Measurements from ENCODE around the gene PRKCG. TPM values are rescaled to one million over a fixed set of nuclear protein-coding genes. Genes with fewer than 3 reads are reported as not detected.
"Not testable (repeated sequence)": the region's sequence is repeated elsewhere in the genome, so short reads cannot be mapped to it uniquely, and the experiment has no call there.

Gene PRKCG
- total RNA-seq (not detected), polyA plus RNA-seq (not detected)

GRCh38 chr19:53881482-53882390 is at the start of gene PRKCG:
Gene PRKCG, plus strand, starts transcription at chr19:53882197. Its CDS starts 298 bp downstream, at chr19:53882495.
- ChIA-PET POLR2A (interaction anchor here (0.7 to 0.8 kb wide), 2 partner anchors 9 to 14 kb away, joined by 3 read pairs; partner anchors contain the start of gene MYADM), CTCF (interaction anchor here (0.7 to 2.8 kb wide), 13 partner anchors 7 to 145 kb away, joined by 3 to 29 read pairs (median 4); partner anchors contain the start of gene MYADM)
- H3K27ac Mint-ChIP-seq, result peak within 1 kb of the TSS in 2 of 8 donors; percentile 12 to 44
- peaks cover 28 to 35% (median 30%) of the 10 kb centered on the region in 3 donors for H3K4me1 Mint-ChIP-seq
- Histone ChIP-seq H3K27ac (ENCODE audit: low read depth, low read length) (no peak within 1 kb of the TSS), H3K9me3 (ENCODE audit: low read length) (no peaks in the 10 kb centered on the region), H3K4me3 (ENCODE audit: low read length) (peak within 1 kb of the TSS; percentile 16), H3K4me1 (ENCODE audit: insufficient read depth, low read length) (peaks cover 49% of the 10 kb centered on the region), H3K36me3 (ENCODE audit: insufficient read depth, low read length) (no peaks in the 10 kb centered on the region), H3K27me3 (ENCODE audit: insufficient read depth, low read length, poor library complexity, severe bottlenecking) (peaks cover 37% of the 10 kb centered on the region)
- no peaks in the 10 kb centered on the region for H3K9me3 Mint-ChIP-seq
- peak; percentile 59 to 83 (median 69) for DNase-seq
- peak within 1 kb of the TSS in 6 of 7 donors; percentile 16 to 79 (median 51) for H3K4me3 Mint-ChIP-seq
- peaks cover 23 to 28% of the 10 kb centered on the region in 2 donors for H3K27me3 Mint-ChIP-seq
- peaks cover 0 to 3% (median 3%) of the 10 kb centered on the region in 3 donors for H3K36me3 Mint-ChIP-seq

- H3K4me3 Mint-ChIP-seq; H3K4me3 ChIP-seq (ENCODE audit: low read length); H3K27ac Mint-ChIP-seq; H3K36me3 ChIP-seq (ENCODE audit: insufficient read depth, low read length); CTCF ChIA-PET; H3K9me3 Mint-ChIP-seq; DNase-seq; H3K27me3 ChIP-seq (ENCODE audit: insufficient read depth, low read length, poor library complexity, severe bottlenecking); H3K36me3 Mint-ChIP-seq; H3K27ac ChIP-seq (ENCODE audit: low read depth, low read length); POLR2A ChIA-PET; H3K9me3 ChIP-seq (ENCODE audit: low read length); H3K4me1 ChIP-seq (ENCODE audit: insufficient read depth, low read length); H3K4me1 Mint-ChIP-seq: not testable (repeated sequence)
- peaks cover 16 to 44% of the 10 kb centered on the region in 2 donors for H3K27me3 Mint-ChIP-seq
Measured at GRCh38 chr19:53832861-53833260, 49.1 kb upstream of the PRKCG start.

- H3K4me1 Mint-ChIP-seq; H3K27ac Mint-ChIP-seq; H3K27me3 ChIP-seq (ENCODE audit: insufficient read depth, low read length, poor library complexity, severe bottlenecking); DNase-seq; H3K27ac ChIP-seq (ENCODE audit: low read depth, low read length); H3K4me1 ChIP-seq (ENCODE audit: insufficient read depth, low read length); H3K36me3 ChIP-seq (ENCODE audit: insufficient read depth, low read length); H3K9me3 ChIP-seq (ENCODE audit: low read length); CTCF ChIA-PET; H3K9me3 Mint-ChIP-seq; H3K36me3 Mint-ChIP-seq; H3K4me3 Mint-ChIP-seq; POLR2A ChIA-PET; H3K4me3 ChIP-seq (ENCODE audit: low read length): not testable (repeated sequence)
- H3K27me3 Mint-ChIP-seq, result peaks cover 11 to 16% of the 10 kb centered on the region in 2 donors
Measured at GRCh38 chr19:53838446-53838845, 43.6 kb upstream of the PRKCG start.

GRCh38 chr19:53840241-53840640 is 41.8 kb upstream of the PRKCG start:
- H3K36me3 Mint-ChIP-seq; H3K4me3 ChIP-seq (ENCODE audit: low read length); H3K27me3 ChIP-seq (ENCODE audit: insufficient read depth, low read length, poor library complexity, severe bottlenecking); H3K9me3 ChIP-seq (ENCODE audit: low read length); H3K27me3 Mint-ChIP-seq; H3K9me3 Mint-ChIP-seq; POLR2A ChIA-PET; H3K27ac Mint-ChIP-seq; H3K36me3 ChIP-seq (ENCODE audit: insufficient read depth, low read length); DNase-seq; H3K4me1 ChIP-seq (ENCODE audit: insufficient read depth, low read length); H3K4me1 Mint-ChIP-seq; H3K4me3 Mint-ChIP-seq; H3K27ac ChIP-seq (ENCODE audit: low read depth, low read length): not testable (repeated sequence)
- CTCF ChIA-PET, result interaction anchor here (0.7 to 1.1 kb wide), 2 partner anchors 108 to 255 kb away, joined by 3 to 4 read pairs; no protein-coding TSS in a partner anchor

DNA sequence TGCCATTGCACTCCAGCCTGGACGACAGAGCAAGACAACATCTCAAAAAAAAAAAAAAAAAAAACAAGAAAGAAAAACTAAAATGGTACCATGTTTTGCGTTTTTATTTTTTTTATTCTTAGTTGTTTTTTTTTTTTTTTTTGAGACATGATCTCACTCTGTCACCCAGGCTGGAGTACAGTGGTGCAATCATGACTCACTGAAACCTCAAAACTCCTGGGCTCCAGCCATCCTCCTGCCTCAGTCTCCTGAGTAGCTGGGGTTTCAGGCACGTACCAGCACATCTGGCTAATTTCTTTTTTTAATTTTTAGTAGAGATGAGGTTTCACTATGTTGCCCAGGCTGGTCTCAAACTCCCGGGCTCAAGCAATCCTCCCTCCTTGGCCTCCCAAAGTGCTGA is 41.1 kb upstream of the PRKCG start:
- H3K4me3 Mint-ChIP-seq; H3K36me3 ChIP-seq (ENCODE audit: insufficient read depth, low read length); DNase-seq; H3K9me3 ChIP-seq (ENCODE audit: low read length); H3K4me3 ChIP-seq (ENCODE audit: low read length); H3K27ac ChIP-seq (ENCODE audit: low read depth, low read length); H3K27me3 ChIP-seq (ENCODE audit: insufficient read depth, low read length, poor library complexity, severe bottlenecking); POLR2A ChIA-PET; H3K36me3 Mint-ChIP-seq; H3K27ac Mint-ChIP-seq; H3K9me3 Mint-ChIP-seq; H3K4me1 ChIP-seq (ENCODE audit: insufficient read depth, low read length); H3K4me1 Mint-ChIP-seq; H3K27me3 Mint-ChIP-seq: not testable (repeated sequence)
- CTCF ChIA-PET, result interaction anchor here (0.9 to 1.5 kb wide), 8 partner anchors 27 to 416 kb away, joined by 3 to 9 read pairs (median 4); partner anchors contain the start of genes MYADM and PRKCG

- peaks cover 10 to 25% of the 10 kb centered on the region in 2 donors for H3K27me3 Mint-ChIP-seq
- H3K4me1 Mint-ChIP-seq, result peaks cover 5 to 6% (median 5%) of the 10 kb centered on the region in 3 donors
- Histone ChIP-seq H3K36me3 (ENCODE audit: insufficient read depth, low read length) (no peaks in the 10 kb centered on the region), H3K9me3 (ENCODE audit: low read length) (no peaks in the 10 kb centered on the region), H3K4me3 (ENCODE audit: low read length) (no peak overlapping the region), H3K27me3 (ENCODE audit: insufficient read depth, low read length, poor library complexity, severe bottlenecking) (peaks cover 6% of the 10 kb centered on the region), H3K27ac (ENCODE audit: low read depth, low read length) (no peak overlapping the region), H3K4me1 (ENCODE audit: insufficient read depth, low read length) (no peaks in the 10 kb centered on the region)
- peaks cover 0 to 4% (median 0%) of the 10 kb centered on the region in 3 donors for H3K36me3 Mint-ChIP-seq
- DNase-seq, result no peak
- CTCF ChIA-PET, result no interaction called here
- H3K27ac Mint-ChIP-seq, result no peak overlapping the region
- H3K4me3 Mint-ChIP-seq, result no peak overlapping the region
- POLR2A ChIA-PET, result no interaction called here
- peaks cover 0 to 5% (median 0%) of the 10 kb centered on the region in 5 donors for H3K9me3 Mint-ChIP-seq
Measured at GRCh38 chr19:53844849-53845246, 37.1 kb upstream of the PRKCG start.

- no peak overlapping the region for H3K4me3 ChIP-seq (ENCODE audit: low read length)
- ChIA-PET POLR2A (no interaction called here), CTCF (interaction anchor here (1.5 to 3.6 kb wide), 2 partner anchors 9 to 176 kb away, joined by 3 to 10 read pairs; no protein-coding TSS in a partner anchor)
- H3K4me1 ChIP-seq (ENCODE audit: insufficient read depth, low read length), result no peaks in the 10 kb centered on the region
- no peak overlapping the region for H3K4me3 Mint-ChIP-seq
- peaks cover 11 to 35% of the 10 kb centered on the region in 2 donors for H3K27me3 Mint-ChIP-seq
- H3K36me3 ChIP-seq (ENCODE audit: insufficient read depth, low read length), result no peaks in the 10 kb centered on the region
- no peaks in the 10 kb centered on the region for H3K9me3 ChIP-seq (ENCODE audit: low read length)
- no peak for DNase-seq
- H3K27ac ChIP-seq (ENCODE audit: low read depth, low read length), result no peak overlapping the region
- H3K9me3 Mint-ChIP-seq, result peaks cover 0 to 5% (median 0%) of the 10 kb centered on the region in 5 donors
- peaks cover 0 to 4% (median 1%) of the 10 kb centered on the region in 3 donors for H3K36me3 Mint-ChIP-seq
- H3K27ac Mint-ChIP-seq, result no peak overlapping the region
- H3K27me3 ChIP-seq (ENCODE audit: insufficient read depth, low read length, poor library complexity, severe bottlenecking), result peaks cover 9% of the 10 kb centered on the region
- H3K4me1 Mint-ChIP-seq, result peaks cover 4 to 5% (median 5%) of the 10 kb centered on the region in 3 donors
Measured at GRCh38 chr19:53847555-53847954, 34.4 kb upstream of the PRKCG start.

DNA sequence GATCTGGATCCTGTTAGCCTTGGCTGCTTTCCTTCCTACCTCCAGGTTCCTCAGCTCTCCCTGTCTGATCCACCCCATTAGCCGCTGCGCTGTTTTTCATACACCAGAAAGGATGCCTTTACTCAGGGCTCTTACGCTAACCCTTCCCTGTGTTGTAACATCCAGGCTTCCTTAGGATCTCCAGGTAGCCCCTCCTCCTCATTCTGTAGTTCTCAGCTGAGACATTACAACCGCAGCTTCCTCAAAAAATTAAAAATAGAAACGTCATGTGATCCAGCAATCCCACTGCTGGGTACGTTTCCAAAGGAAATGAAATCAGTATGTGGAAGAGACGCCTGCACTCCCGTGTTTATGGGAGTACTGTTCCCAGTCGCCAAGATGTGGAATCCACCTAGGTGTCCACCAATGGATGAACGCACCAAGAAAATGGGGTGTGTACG is 32.7 kb upstream of the PRKCG start:
- DNase-seq, result no peak
- CTCF ChIA-PET, result no interaction called here
- Mint-ChIP-seq H3K9me3 (peaks cover 0 to 5% (median 0%) of the 10 kb centered on the region in 5 donors), H3K36me3 (peaks cover 0 to 4% (median 1%) of the 10 kb centered on the region in 3 donors), H3K4me1 (peaks cover 6 to 9% (median 9%) of the 10 kb centered on the region in 3 donors), H3K27me3 (peaks cover 13 to 39% of the 10 kb centered on the region in 2 donors), H3K4me3 (no peak overlapping the region), H3K27ac (no peak overlapping the region)
- Histone ChIP-seq H3K27ac (ENCODE audit: low read depth, low read length) (no peak overlapping the region), H3K4me1 (ENCODE audit: insufficient read depth, low read length) (no peaks in the 10 kb centered on the region), H3K9me3 (ENCODE audit: low read length) (no peaks in the 10 kb centered on the region), H3K27me3 (ENCODE audit: insufficient read depth, low read length, poor library complexity, severe bottlenecking) (peaks cover 9% of the 10 kb centered on the region), H3K36me3 (ENCODE audit: insufficient read depth, low read length) (no peaks in the 10 kb centered on the region), H3K4me3 (ENCODE audit: low read length) (no peak overlapping the region)
- POLR2A ChIA-PET, result no interaction called here

Data from CD8-positive, alpha-beta memory T cell (primary cell).